ENCODE results near the gene ZNF331. TPM values are rescaled to one million over a fixed set of nuclear protein-coding genes. Genes with fewer than 3 reads are reported as not detected.

ZNF331 gene
- total and polyA plus RNA-seq, 2 of the 8 experiments (the other 6 are each of a cell fraction or from before 2014, with no cell fraction given): 30.0 to 44.1 TPM

DNA sequence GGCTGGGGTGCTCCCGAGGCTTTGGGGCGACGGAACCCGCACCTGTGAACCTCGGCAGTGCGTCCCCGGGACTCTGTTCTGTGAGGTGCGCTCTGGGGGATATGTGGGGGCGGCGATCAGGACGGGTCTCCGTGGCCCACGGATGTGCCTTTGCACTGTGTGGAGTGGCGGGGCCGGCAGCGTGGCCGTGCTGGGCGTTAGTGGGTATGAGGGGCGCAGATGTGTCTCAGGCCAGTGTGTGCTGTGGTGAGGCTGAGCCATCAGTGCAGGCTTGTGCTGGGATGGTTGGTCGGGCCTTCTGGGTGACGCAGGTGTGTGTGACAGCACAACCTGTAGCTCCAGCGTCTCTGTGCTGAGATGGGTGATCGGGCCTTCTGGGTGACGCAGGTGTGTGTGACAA, 16.9 kb downstream of the ZNF331 start:
- Histone ChIP-seq H4K20me1 (replicated peaks in 1 of 2; ENCODE audit: control insufficient read depth in 1 of 2, insufficient read depth in 2 of 2, low read length in 2 of 2) (peaks cover 0 to 6% of the 10 kb centered on the region in 2 experiments), H3K79me2 (ENCODE audit: control insufficient read depth in 1 of 2, insufficient read depth in 2 of 2, low read length in 2 of 2) (peaks cover 0 to 6% of the 10 kb centered on the region in 2 experiments; a peak in 1 of 4 replicates), H3K36me3 (ENCODE audit: control insufficient read depth in 2 of 4, insufficient read depth in 4 of 4, low read length in 3 of 4) (peaks cover 0 to 19% (median 9%) of the 10 kb centered on the region in 4 experiments; a peak in 6 of 8 replicates), H3K79me1 (ENCODE audit: low read depth, low read length) (peaks cover 4% of the 10 kb centered on the region), H3K23me2 (ENCODE audit: low read depth, low read length) (0 out of 2 replicates have a peak, but pooled peaks cover 1% of the 10 kb centered on the region), H3K4ac (replicated peaks; ENCODE audit: insufficient read length, low read depth, low read length) (no peak overlapping the region), H4K8ac (ENCODE audit: extremely low read depth, insufficient read depth, low read length) (no peak overlapping the region), H3K4me2 (ENCODE audit: insufficient read depth in 1 of 2, low read depth in 2 of 2, low read length in 2 of 2) (no peak overlapping the region), H3K4me1 (replicated peaks in 1 of 4; ENCODE audit: control insufficient read depth in 3 of 4, insufficient read depth in 4 of 4, low read length in 3 of 4) (no peaks in the 10 kb centered on the region), H3K27me3 (replicated peaks in 1 of 4; ENCODE audit: control insufficient read depth in 3 of 4, extremely low read depth in 1 of 4, insufficient read depth in 3 of 4, low read length in 3 of 4) (no peaks in the 10 kb centered on the region), H2AFZ (ENCODE audit: low read length) (no peak overlapping the region), H3K9me3 (ENCODE audit: insufficient read depth in 2 of 2, low read depth in 1 of 2, low read length in 1 of 2) (peaks cover 0 to 9% of the 10 kb centered on the region in 2 experiments; a peak in 1 of 4 replicates), H2BK120ac (replicated peaks; ENCODE audit: low read depth, low read length) (no peak overlapping the region), H4K91ac (replicated peaks; ENCODE audit: insufficient read length, low read length) (no peak overlapping the region), H2BK15ac (ENCODE audit: low read length) (no peak overlapping the region), H2BK12ac (ENCODE audit: low read depth, low read length) (no peak overlapping the region), H3K27ac (ENCODE audit: low read depth, low read length) (no peak overlapping the region), H4K5ac (ENCODE audit: insufficient read length, low read depth, low read length) (no peak overlapping the region), H3K56ac (replicated peaks; ENCODE audit: insufficient read length, low read depth, low read length) (no peak overlapping the region), H2BK20ac (ENCODE audit: low read length) (no peak overlapping the region), H3K18ac (ENCODE audit: extremely low read depth, low read length) (no peak overlapping the region), H3K9ac (replicated peaks in 1 of 4; ENCODE audit: extremely low read depth in 1 of 4, low read depth in 3 of 4, low read length in 3 of 4) (no peak overlapping the region), H2AK5ac (ENCODE audit: low read depth, low read length) (no peak overlapping the region), H2BK5ac (ENCODE audit: low read depth, low read length) (no peak overlapping the region; the same call in 1 of the 2 replicates), H3K4me3 (ENCODE audit: extremely low read depth in 1 of 4, insufficient read depth in 2 of 4, low read depth in 3 of 4, low read length in 4 of 4) (no peak overlapping the region), H3K14ac (ENCODE audit: insufficient read length) (no peak overlapping the region), H3K23ac (ENCODE audit: insufficient read length) (no peak overlapping the region)
- ChIA-PET POLR2A (ENCODE audit: partially characterized antibody) (interaction anchor here (1.1 kb wide), 1 partner anchor 16 kb away, joined by 3 read pairs; no protein-coding TSS in a partner anchor), CTCF (ENCODE audit: partially characterized antibody) (interaction anchor here (0.6 to 1.2 kb wide), 2 partner anchors 14 to 359 kb away, joined by 3 read pairs; no protein-coding TSS in a partner anchor)
- FAIRE-seq (no peak), DNase-seq (ENCODE audit: low read depth in 1 of 2, low spot score in 2 of 2) (no peak)
- 96% methylated on average over 17 of the region's 24 CpGs; no CpG with 5 or more reads in 1 of the 2 experiments for WGBS, 2 experiments (ENCODE audit: extremely low coverage in 1 of 2, insufficient coverage in 1 of 2, insufficient read length in 1 of 2, insufficient replicate concordance in 2 of 2, low coverage in 1 of 2, low lambda C conversion rate in 2 of 2, missing lambda C conversion rate in 1 of 2)
- TF ChIP-seq TAF1 (IDR thresholded peaks at IDR 0.05; ENCODE audit: low read depth, low read length): no peak

Measured in H1 (cell line).